RWPE2 (cell line): Measurements from ENCODE around the gene TANC1.

Experiments used
- ATAC-seq: fragments of 200-7000 bp; cut with Tn5 transposase; 3 replicates; pipeline ENCODE4 v1.9.1; 2021; ENCODE audit warnings: low read depth
- DNase-seq: peaks from one replicate; pipeline ENCODE4 v3.0.0-alpha.2; 2020; ENCODE audit warnings: low spot score
- H3K27ac ChIP-seq: fragments of 450-650 bp; 2 replicates; pipeline ENCODE4 v1.5.1; 2017; ENCODE audit warnings: mild to moderate bottlenecking; ENCODE audit not compliant: poor library complexity, severe bottlenecking
- H3K27me3 ChIP-seq: fragments of 250-450 bp; sonication (Bioruptor Pico); 2 replicates; pipeline ENCODE4 v1.5.1; 2021; ENCODE audit warnings: mild to moderate bottlenecking, moderate library complexity; ENCODE audit not compliant: insufficient read depth, poor library complexity, severe bottlenecking
- H3K36me3 ChIP-seq: fragments of 250-450 bp; sonication (Bioruptor Pico); 2 replicates; pipeline ENCODE4 v1.5.1; 2020; ENCODE audit warnings: low read depth, mild to moderate bottlenecking, moderate library complexity
- H3K4me1 ChIP-seq: fragments of 250-450 bp; sonication (Bioruptor Pico); 2 replicates; pipeline ENCODE4 v1.5.1; 2021; ENCODE audit warnings: mild to moderate bottlenecking, moderate library complexity; ENCODE audit not compliant: insufficient read depth, poor library complexity, severe bottlenecking
- H3K4me3 ChIP-seq: fragments of 250-450 bp; sonication (Bioruptor Pico); 2 replicates; pipeline ENCODE4 v1.5.1; 2021; ENCODE audit warnings: mild to moderate bottlenecking, moderate library complexity; ENCODE audit not compliant: severe bottlenecking
- H3K9me3 ChIP-seq: fragments of 250-450 bp; sonication (Bioruptor Pico); 2 replicates; pipeline ENCODE4 v1.5.1; 2021; ENCODE audit warnings: mild to moderate bottlenecking, moderate library complexity; ENCODE audit not compliant: severe bottlenecking
- TF ChIP-seq, protein P1 (sequence below): fragments of 450-650 bp; IDR thresholded peaks from one replicate; pipeline ENCODE4 v1.5.1; 2017; ENCODE audit warnings: mild to moderate bottlenecking, moderate library complexity; ENCODE audit not compliant: poor library complexity, severe bottlenecking

The TANC1 gene

DNA sequence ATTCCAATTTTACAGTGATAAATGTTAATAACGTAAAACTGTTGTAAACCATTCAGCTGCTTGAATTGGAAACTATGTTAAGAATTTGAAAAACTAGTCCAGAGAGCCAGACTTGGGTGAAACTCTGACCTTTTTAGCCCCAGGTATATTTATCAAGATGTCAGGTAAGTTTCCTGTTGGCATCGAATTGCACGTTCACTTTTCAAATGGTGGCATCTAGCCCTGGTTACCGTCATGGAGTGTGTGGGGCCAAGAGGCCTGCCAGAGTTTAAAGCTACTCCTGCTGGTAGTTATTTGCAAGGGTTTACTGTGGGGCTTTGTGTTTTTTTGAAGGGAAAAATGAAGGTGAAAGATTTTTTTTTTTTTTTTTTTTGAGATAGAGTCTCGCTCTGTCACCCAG lies 208.1 kb downstream of the TANC1 start:
- TF ChIP-seq, protein P1, sequence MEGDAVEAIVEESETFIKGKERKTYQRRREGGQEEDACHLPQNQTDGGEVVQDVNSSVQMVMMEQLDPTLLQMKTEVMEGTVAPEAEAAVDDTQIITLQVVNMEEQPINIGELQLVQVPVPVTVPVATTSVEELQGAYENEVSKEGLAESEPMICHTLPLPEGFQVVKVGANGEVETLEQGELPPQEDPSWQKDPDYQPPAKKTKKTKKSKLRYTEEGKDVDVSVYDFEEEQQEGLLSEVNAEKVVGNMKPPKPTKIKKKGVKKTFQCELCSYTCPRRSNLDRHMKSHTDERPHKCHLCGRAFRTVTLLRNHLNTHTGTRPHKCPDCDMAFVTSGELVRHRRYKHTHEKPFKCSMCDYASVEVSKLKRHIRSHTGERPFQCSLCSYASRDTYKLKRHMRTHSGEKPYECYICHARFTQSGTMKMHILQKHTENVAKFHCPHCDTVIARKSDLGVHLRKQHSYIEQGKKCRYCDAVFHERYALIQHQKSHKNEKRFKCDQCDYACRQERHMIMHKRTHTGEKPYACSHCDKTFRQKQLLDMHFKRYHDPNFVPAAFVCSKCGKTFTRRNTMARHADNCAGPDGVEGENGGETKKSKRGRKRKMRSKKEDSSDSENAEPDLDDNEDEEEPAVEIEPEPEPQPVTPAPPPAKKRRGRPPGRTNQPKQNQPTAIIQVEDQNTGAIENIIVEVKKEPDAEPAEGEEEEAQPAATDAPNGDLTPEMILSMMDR = no peak
- Histone ChIP-seq H3K27me3 (no peaks in the 10 kb centered on the region), H3K36me3 (peaks cover 82% of the 10 kb centered on the region), H3K4me1 (peaks cover 4% of the 10 kb centered on the region), H3K4me3 (no peak overlapping the region), H3K27ac (no peak overlapping the region), H3K9me3 (no peaks in the 10 kb centered on the region)
- DNase-seq = no peak
- ATAC-seq = no peak

DNA sequence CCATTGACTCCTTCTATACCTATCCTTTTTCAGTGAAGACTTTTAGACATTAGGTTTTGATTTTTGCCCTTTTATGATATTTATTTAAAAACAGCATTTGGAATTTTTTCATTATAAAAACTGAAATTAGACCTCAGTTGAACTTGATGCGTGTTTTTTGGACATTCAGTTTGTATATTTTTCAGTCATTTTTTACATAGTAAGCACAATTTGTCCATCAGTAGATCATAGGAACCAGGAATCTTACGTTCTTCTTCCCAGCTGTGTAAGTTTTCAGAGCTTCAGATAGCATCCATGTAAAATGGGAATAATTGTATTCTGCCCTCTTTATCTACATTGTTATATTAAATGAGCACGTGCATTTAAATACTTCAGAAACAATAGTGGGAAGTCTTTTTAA lies 208.9 kb downstream of the TANC1 start:
- Histone ChIP-seq H3K27me3 (no peaks in the 10 kb centered on the region), H3K4me1 (peaks cover 4% of the 10 kb centered on the region), H3K9me3 (no peaks in the 10 kb centered on the region), H3K27ac (no peak overlapping the region), H3K36me3 (peaks cover 85% of the 10 kb centered on the region), H3K4me3 (no peak overlapping the region)
- DNase-seq (no peak), ATAC-seq (no peak)
- TF ChIP-seq, protein P1 = no peak

DNA sequence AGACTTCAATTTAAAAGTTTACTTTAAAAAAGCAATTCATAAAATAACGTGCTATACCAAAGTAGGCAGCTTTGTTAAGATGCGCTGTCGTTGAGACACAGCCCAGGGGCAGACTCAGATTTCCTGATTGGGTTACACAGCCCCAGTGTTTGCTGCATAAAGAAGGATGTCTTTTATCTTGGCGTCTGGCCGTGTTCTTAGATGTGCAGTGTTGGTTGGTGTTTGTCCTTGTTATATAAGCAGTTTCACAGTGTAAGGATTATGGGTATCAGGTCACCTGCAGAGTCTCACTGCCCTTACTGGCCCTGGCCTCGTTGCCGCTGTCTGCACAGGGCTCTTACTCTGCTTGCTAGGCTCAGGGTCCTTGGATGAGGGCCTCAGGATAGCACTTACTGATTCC lies 209.5 kb downstream of the TANC1 start:
- no peaks in the 10 kb centered on the region for H3K27me3 ChIP-seq

DNA sequence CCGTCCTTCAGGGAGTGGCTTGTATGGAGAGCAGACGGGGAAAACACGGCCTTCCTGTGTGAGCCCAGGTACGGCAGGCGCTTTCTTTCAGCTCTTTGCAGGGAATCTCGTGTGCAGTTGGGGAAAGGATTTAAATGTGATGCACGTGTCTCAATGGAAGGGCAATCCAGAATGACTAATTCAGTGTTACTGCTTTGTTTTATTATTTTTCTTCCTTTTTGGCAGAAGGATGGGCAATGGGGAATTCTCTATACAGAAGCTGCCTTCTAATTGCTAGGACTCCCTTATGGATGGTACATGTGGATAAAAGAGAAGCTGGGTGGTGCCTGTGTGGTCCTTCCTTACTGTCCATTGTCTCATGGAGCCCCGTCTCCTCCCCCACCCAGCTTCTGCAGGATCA lies 210.7 kb downstream of the TANC1 start:
- H3K9me3 ChIP-seq = no peaks in the 10 kb centered on the region
- ATAC-seq = no peak

More for the DNA sequence above, 209.5 kb downstream of the TANC1 start:
- H3K4me3 ChIP-seq = no peak overlapping the region
- TF ChIP-seq, protein P1 = no peak
- H3K4me1 ChIP-seq = peaks cover 4% of the 10 kb centered on the region
- H3K9me3 ChIP-seq = no peaks in the 10 kb centered on the region
- ATAC-seq (no peak), DNase-seq (no peak)
- H3K36me3 ChIP-seq = peaks cover 81% of the 10 kb centered on the region
- no peak overlapping the region for H3K27ac ChIP-seq

DNA sequence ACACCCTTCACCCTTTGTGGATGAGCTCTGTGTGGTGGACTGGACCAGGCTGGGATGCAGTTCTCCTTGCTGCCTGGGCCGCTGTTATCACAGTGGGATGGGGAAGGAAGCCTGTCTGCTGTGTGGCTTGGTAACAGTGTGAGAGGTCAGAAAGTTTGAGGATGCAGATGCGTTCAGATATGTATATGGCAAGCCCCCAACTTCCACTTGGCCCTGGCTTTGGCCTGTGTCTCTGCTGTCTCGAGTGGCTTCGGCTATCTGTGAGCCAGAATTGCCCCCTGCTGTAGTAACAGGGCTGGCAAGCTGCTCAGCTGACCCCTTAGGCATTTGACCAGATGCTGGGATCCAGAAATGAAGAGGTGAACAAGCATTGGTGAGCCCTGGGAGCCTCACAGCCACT lies 211.3 kb downstream of the TANC1 start:
- no peaks in the 10 kb centered on the region for H3K27me3 ChIP-seq
- ATAC-seq (no peak), DNase-seq (no peak)
- no peaks in the 10 kb centered on the region for H3K9me3 ChIP-seq
- H3K4me1 ChIP-seq = peaks cover 4% of the 10 kb centered on the region
- H3K36me3 ChIP-seq = peaks cover 66% of the 10 kb centered on the region
- H3K27ac ChIP-seq = no peak overlapping the region
- H3K4me3 ChIP-seq = no peak overlapping the region
- TF ChIP-seq, protein P1 = no peak

More for the DNA sequence above, 210.7 kb downstream of the TANC1 start:
- Histone ChIP-seq H3K27me3 (no peaks in the 10 kb centered on the region), H3K4me1 (peaks cover 4% of the 10 kb centered on the region), H3K4me3 (no peak overlapping the region), H3K36me3 (peaks cover 70% of the 10 kb centered on the region), H3K27ac (no peak overlapping the region)
- TF ChIP-seq, protein P1 = no peak
- no peak for DNase-seq
